ENCODE data around the gene MYO15B.

Gene MYO15B

DNA sequence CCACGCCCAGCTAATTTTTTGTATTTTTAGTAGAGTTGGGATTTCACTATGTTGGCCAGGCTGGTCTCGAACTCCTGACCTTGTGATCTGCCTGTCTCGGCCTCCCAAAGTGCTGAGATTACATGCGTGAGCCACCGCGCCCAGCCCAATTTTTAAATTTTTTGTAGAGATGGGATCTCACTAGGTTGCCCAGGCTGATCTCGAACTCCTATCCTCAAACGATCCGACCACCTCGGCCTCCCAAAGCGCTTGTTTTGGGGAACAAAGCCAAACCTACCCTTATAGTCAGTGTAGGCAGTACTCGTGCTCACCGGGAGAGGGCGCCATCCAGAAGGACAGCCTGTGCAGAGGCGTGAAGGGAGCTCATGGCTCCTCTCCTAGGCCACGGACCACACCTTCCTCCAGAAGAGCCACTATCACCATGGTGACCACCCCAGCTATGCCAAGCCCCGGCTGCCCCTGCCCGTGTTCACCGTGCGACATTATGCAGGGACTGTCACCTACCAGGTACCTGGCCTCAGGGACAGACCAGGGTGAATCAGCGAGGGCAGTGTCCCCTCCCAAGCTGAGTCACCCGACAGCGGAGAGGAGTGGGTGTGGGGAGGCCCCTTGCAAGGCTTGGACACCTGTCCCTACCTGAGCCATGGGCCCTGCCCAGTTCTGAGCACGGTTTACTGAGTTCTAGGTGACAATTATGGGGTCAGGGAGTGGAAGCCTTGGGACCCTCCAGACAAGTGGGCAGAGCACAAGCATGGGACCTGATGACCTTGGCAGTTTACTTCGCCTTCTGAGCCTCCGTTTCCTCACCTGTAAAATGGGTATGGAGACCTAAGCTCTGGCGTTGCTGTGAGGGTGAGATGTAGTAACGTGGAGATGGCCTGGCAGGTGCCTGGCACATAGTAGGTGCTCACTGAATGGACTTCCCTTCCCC lies 13.7 kb downstream of the MYO15B start:
- peak in 1 of 2 donors; percentile 39 for DNase-seq (ENCODE audit: low read depth in 2 of 2, low spot score in 1 of 2)

DNA sequence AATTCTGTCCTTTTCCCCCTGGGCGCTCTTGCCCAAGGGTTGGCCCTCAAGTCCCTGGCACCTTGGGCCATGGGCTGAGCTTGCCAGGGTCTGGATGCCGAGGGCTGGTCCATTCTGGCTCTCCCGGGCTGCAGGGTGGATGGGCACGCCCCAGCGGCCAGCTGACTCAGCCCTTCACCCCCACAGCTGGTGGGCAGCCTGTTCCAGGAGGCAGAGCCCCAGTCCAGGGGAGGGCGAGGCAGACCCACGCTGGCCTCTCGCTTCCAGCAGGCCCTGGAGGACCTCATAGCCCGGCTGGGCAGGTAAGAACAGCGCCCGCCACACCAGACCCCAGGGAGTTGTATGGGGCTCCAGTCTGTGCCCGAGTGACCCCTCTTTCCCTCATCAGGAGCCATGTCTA lies 15.0 kb downstream of the MYO15B start:
- no peak for DNase-seq (ENCODE audit: low read depth in 2 of 2, low spot score in 1 of 2)

DNA sequence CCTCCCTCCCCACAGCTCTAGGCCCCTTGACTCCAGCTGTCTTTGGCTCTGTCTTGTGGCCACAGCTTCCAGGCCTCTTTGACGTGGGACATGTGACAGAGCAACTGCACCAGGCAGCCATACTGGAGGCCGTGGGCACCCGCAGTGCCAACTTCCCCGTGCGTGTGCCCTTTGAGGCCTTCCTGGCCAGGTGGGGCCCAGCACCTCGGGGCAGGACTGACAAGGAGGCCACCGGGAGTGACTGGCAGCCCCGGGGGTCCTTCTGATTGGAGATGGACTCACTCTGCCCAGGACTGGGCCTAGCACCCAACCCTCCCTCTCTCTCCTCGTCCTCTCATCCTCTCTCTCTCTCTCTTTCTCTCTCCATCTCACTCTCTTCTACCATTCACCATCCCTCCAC lies 15.5 kb downstream of the MYO15B start:
- no peak for DNase-seq (ENCODE audit: low read depth in 2 of 2, low spot score in 1 of 2)

DNA sequence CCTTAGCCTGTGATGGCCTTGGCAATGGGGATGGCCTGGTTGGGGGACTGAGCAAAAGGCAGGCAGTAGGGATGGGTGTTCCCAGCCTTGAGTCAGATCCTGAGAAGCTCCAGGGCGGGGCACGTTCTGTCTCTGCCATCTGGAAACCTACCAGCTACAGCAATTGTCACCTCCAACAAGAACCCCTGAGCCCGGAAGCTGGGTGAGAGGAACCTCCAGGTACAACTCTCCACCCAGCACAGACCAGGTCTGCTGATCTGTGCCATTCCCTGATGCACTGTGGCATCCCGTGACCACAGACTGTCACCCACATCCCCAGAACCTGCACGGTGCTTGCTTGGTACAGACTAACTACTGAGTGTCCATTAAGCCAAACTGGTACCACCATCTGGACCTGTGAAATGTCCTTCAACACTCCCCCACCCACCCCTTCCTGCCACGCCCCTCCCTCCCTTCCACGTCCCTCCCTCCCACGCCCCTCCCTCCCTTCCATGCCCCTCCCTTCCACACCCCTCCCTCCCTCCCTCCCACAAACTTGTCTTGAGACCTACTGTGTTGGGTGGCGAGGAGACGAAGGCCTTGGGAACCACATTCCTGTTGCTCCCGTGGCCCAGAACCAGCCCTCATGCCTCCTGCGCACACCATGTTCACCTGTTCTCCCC lies 16.6 kb downstream of the MYO15B start:
- no peak for DNase-seq (ENCODE audit: low read depth in 2 of 2, low spot score in 1 of 2)

DNA sequence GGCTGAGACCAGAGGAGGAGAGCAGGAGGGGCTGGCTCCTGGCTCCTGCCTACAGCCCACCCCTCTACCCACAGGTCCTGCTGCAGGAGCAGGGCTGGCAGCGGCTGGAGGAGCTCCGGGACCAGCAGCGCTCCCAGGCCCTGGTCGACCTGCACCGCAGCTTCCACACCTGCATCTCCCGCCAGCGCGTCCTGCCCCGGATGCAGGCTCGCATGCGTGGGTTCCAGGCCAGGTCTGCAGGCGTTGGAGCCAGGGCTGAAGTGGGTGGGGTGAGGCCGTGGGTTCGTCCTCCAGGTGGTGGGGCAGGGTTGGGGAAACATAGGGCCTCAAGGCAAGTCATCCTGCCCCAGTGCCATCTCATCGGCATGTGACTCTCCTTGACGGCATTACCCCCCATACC lies 18.2 kb downstream of the MYO15B start:
- no peak for DNase-seq (ENCODE audit: low read depth in 2 of 2, low spot score in 1 of 2)

DNA sequence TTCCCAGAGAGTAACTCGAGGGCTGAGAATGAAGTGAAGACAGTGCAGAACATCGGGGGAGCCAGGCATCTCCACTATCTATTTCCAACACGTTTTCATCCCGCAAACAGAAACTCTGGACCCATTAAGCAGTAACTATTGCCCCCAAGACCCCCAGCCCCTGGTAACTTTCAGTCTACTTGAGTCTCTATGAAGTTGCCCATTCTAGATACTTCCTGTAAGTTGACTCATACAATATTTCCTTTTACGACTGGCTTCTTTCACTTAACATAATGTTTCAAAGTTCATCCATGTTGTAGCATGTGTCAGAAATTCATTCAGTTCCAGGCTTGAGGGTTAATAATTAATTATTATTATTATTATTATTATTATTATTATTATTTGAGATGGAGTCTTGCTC lies 19.5 kb downstream of the MYO15B start:
- DNase-seq (ENCODE audit: low read depth in 2 of 2, low spot score in 1 of 2), result no peak

DNA sequence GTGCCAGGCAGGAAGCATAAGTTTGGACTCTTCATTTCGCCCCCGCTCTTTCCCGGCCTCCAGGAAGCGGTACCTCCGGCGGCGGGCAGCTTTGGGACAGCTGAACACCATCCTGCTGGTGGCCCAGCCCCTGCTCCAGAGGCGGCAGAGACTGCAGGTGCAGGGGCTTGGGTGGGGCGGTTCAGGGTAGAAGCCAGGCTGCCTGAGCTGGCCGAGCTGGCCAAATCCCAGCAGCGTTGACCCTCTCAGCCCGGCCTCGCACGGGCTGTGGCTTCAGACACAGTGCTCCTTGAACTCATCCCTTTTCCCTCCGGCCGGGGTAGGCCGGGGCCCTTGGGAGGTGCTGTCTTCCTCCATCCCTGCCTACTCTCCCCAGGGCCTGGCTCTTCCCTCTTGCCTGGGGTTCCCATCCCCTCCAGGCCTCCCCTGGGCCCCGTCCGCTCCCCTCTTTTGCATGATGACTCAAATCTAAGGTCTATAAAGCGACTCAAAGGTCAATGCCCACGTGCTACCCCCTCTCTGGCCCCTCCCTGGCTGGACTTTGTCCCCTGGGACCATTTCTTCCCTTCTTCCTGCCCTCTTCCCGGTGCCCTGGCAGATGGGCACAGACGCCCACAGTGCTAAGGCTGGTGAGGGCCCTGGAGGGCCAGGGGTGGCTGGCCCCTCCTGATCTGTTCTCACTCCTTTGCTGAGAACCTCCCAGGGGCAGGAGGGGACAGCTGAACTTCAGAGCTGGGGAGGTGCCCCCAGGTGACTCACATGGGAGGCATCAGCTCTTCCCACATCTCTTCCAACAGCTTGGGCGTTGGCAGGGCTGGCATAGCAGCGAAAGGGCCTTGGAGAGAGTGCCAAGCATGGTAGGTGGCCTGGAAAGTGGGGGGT lies 22.7 kb downstream of the MYO15B start:
- DNase-seq (ENCODE audit: low read depth in 2 of 2, low spot score in 1 of 2), result no peak

DNA sequence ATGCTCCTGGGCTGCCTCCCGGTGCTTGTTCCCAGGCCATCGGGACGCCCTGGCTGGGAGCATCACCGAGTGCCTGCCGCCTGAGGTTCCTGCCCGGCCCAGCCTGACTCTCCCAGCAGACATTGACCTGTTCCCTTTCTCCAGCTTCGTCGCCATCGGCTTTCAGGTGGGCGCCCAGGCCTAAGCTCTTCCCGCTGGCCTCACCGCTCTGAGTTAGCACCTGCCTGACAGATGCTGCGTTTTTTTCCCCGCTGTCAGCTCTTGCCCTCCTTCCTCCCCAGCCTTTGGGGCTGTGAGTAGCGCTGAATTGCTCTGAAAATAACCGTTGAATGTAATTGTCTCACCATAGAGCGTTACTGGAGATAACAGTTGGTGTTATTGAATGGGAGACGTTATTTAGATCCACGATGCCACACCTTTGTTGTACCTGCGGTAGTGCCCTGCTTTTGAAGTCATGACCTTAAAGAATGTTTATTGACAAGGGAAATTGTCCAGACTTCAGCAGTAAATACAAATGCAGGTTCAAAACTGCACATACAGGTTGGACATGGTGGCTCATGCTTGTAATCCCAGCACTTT lies 24.3 kb downstream of the MYO15B start:
- DNase-seq (ENCODE audit: low read depth in 2 of 2, low spot score in 1 of 2), result no peak

DNA sequence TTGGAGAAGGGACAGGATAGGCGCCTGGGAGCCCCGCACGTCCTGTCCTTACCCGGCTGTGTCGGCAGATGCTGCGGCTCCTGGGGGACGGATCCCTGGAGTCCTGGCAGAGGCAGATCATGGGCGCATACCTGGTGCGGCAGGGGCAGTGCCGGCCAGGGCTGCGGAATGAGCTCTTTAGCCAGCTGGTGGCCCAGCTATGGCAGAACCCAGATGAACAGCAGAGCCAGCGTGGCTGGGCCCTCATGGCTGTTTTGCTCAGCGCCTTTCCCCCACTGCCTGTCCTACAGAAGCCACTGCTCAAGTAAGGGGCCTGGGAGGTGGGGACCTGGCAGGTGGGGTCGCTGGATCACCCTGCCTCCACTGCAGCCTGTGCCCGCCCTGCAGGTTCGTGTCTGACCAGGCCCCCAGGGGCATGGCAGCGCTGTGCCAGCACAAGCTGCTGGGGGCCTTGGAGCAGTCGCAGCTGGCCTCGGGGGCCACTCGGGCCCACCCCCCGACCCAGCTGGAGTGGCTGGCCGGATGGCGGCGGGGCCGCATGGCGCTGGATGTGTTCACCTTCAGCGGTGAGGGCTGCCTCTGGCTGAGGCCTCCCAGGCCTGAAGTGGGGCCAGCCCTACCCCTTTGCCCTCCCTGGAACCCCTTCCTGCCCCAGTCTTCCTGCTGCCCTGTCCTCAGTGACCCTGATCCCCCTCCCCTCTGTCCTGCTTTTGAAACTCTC lies 25.5 kb downstream of the MYO15B start:
- DNase-seq (ENCODE audit: low read depth in 2 of 2, low spot score in 1 of 2), result no peak

DNA sequence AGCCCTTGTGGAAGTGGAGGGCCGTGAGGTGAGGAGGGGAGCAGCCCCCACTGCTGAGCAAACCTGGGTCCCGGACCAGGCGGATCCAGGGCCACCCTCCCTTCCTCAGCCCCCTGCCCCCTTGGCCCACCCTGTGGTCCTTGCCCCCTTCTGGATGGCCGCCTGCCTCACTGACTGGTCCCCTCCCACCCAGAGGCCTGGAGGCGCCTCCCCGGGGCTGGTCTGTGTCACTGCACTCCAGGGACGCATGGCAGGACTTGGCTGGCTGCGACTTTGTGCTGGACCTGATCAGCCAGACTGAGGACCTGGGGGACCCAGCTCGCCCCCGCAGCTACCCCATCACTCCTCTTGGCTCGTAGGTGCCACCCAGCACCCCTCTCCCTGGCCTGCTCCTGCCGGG lies 26.4 kb downstream of the MYO15B start:
- DNase-seq (ENCODE audit: low read depth in 2 of 2, low spot score in 1 of 2), result no peak

DNA sequence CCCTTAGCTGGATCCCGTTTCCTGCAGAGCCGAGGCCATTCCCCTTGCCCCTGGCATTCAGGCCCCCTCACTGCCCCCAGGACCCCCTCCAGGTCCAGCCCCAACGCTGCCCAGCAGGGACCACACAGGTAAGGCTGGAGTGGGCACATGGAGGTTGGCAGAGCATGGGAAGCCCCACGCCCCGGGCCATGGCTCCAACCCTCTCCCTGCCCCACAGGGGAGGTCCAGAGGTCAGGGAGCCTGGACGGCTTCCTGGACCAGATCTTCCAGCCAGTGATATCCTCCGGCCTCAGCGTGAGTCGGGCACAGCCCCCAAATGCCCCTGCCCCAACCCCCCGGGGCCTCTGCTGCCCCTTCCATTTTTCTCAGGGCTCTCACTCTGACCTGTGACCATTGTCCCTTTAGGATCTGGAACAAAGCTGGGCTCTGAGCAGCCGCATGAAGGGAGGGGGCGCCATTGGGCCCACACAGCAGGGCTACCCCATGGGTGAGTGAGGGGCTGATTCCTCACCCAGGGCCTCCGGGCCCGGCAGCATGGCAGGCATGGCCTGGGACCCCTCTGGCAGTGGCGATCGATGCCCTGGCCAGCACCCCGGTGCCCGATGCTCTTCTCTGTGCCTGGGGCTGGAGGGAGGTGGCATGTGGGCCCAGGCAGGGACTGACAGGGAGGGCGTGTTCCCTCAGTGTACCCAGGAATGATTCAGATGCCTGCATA lies 27.1 kb downstream of the MYO15B start:
- DNase-seq (ENCODE audit: low read depth in 2 of 2, low spot score in 1 of 2), result no peak

DNA sequence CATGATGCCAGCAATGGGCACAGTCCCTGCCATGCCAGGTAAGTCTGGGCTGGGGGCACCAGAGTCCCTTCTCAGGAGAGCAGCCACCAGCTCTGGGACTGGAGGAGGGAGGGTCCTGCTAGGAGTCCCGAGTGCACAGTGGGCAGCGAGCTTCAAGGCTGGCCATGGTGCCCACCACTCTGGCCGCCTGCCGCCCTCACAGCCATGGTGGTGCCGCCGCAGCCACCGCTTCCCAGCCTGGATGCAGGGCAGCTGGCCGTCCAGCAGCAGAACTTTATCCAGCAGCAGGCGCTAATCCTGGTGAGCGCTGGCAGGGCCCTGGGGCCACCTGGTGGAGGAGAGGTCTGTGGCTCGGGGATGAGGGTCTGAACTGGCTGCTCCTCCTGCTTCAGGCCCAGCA lies 27.7 kb downstream of the MYO15B start:
- DNase-seq (ENCODE audit: low read depth in 2 of 2, low spot score in 1 of 2), result no peak

DNA sequence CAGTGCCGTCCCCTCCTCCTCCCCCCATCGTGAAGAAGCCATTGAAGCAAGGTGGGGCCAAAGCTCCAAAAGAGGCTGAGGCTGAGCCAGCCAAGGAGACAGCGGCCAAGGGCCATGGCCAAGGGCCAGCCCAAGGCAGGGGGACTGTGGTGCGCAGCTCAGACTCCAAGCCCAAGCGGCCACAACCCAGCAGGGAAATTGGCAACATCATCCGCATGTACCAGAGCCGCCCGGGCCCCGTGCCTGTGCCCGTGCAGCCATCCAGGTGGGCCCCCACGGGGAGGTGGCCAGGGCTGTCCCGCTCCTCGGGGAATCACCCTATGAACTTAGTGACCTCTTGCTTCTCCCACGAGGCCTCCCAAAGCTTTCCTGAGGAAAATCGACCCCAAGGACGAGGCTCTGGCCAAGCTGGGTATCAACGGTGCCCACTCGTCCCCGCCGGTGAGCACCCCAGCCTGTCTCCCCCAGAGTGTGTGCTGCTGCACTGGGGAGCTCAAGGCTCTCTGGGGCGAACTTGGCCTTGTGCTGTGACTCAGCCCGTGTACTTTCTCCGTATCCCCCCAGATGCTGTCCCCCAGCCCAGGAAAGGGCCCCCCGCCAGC lies 29.0 kb downstream of the MYO15B start:
- no peak for DNase-seq (ENCODE audit: low read depth in 2 of 2, low spot score in 1 of 2)

DNA sequence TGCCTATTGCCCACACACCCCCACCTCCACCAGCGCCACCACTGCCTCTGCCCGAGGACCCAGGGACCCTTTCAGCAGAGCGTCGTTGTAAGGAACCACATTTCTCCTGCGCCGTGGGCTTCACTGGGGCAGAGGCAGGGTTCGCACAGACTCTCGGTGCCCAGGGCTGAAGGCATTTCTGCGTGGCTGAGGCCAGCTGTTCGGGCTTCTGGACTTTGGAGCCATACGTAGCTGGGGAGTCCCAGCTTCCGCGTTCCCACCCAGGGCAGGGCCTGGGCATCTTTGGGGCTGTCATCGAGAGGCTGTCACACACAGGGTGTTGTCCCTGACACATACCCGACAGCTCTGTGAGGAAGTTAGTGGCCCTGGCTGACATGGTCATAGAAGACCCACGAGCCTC lies 29.6 kb downstream of the MYO15B start:
- DNase-seq (ENCODE audit: low read depth in 2 of 2, low spot score in 1 of 2), result no peak

DNA sequence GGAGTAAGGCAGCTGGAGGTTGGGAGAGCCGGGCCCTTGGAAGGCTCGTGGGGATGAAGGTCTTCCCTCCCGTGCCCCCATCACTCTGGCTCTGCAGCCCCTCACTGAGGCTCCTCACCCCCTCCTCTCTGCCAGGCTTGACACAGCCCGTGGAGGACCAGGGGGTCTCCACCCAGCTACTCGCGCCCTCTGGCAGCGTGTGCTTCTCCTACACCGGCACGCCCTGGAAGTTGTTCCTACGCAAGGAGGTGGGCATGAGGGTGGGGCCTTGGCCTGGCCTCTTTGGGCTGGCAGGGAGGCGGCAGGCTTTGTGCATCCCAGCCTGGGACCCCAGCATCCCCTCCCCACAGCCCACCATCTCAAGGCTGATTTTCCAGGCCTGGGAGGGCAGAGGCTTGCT lies 30.1 kb downstream of the MYO15B start:
- DNase-seq (ENCODE audit: low read depth in 2 of 2, low spot score in 1 of 2), result no peak

DNA sequence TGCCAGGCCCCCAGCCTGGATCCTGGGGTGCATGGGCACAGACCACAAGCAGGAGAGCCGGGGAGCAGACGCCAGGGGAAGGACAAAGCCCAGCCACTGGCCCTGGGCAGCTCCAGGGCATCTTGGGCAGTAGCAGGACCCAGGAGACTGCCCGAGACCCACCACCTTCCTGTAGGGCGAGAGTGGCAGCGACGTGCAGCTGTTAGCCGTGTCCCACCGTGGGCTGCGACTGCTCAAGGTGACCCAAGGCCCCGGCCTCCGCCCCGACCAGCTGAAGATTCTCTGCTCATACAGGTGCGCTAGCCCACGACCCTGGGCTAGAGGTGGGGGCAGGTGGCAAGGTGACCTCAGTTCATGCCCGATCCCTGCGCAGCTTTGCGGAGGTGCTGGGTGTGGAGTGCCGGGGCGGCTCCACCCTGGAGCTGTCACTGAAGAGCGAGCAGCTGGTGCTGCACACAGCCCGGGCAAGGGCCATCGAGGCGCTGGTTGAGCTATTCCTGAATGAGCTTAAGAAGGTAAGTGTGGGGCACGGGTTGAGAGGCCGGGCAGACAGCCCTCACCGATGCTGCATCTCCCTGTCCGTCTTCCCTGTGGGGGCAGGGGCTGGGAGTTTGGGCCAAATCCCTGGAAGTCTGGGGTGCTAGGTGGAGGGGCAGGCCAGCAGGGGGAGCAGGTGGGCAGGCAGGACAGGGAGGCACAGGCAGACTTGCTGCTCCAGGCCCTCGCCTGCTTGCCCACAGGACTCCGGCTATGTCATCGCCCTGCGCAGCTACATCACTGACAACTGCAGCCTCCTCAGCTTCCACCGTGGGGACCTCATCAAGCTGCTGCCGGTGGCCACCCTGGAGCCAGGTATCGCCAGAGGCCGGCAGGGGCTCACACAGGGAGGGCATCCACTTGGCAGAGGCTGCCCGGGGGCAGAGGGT lies 32.2 kb downstream of the MYO15B start:
- no peak for DNase-seq (ENCODE audit: low read depth in 2 of 2, low spot score in 1 of 2)

DNA sequence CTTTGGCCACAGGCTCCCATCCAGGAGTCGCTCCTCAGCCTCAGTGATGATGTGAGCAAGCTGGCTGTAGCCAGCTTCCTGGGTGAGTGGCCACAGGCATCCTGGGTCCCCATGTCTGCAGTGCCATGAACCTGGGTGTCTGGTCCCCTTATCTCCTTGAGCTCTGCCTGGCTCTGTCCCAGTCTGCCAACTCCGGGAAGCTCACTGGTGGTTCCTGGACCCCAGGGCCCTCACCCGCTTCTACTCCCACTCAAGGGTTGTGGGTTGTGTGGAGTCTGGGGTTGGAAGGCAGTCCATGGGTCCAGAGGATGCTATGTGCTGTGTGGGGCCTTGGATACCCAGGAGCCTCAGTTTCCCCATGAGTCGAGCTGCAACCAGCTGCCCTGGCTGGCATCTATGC lies 33.9 kb downstream of the MYO15B start:
- no peak for DNase-seq (ENCODE audit: low read depth in 2 of 2, low spot score in 1 of 2)

DNA sequence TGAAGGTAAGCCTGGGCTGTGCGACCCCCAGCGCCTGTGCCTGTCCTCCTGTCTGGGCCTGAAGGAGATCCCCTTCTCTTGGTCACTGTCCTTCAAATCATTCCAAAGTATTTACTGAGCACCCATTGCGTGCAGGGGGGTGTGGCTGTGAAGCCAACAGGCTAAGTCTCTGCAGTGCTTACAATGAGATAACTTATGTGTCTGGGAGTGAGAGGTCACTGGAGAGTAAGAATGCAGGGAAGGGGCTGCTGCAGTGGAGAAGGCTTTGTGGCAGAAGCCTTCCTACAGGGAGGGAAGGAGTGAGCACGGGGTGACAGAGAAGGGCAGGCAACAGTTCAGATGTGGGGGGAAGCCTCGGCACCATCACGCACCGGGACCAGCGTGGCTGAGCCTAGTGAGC lies 34.5 kb downstream of the MYO15B start:
- no peak for DNase-seq (ENCODE audit: low read depth in 2 of 2, low spot score in 1 of 2)

Data from stimulated activated CD8-positive, alpha-beta memory T cell treated with anti-CD3 and anti-CD28 coated beads, Interleukin-4, amount 100 ng/mL, for 1 hour (primary cell).